Skin epidermis (tissue), 12 donors: ENCODE results near the gene USF2.
A peak's percentile ranks its signal among the peaks of the same experiment; 100 is the strongest.
"Not testable (repeated sequence)": the region's sequence is repeated elsewhere in the genome, so short reads cannot be mapped to it uniquely, and the experiment has no call there.

ENCODE experiments used
- H3K27ac ChIP-seq, 21 experiments: fragments of 200-600 bp; sonication (generic) in 11 of 21; one replicate each; pipeline ENCODE4 v1.5.0; 2020; ENCODE audit warnings: mild to moderate bottlenecking in 3 of 21, inconsistent platforms in 2 of 21, moderate library complexity in 2 of 21
- H3K4me3 ChIP-seq, 7 experiments: fragments of 200-600 bp; sonication (generic) in 2 of 7; one replicate each; pipeline ENCODE4 v1.5.0; 2020; ENCODE audit warnings: inconsistent platforms in 2 of 7, mild to moderate bottlenecking in 2 of 7, moderate library complexity in 1 of 7

Gene USF2

GRCh38 chr19:35268536-35269437 lies at the start of gene USF2:
USF2 (plus strand) TSS chr19:35268962; CDS start chr19:35269102, 140 bp downstream.
- peak within 1 kb of the TSS; percentile 51 to 95 (median 72) for H3K4me3 ChIP-seq
- peak within 1 kb of the TSS; percentile 86 to 98 (median 95) for H3K27ac ChIP-seq

GRCh38 chr19:35219008-35219407 lies 49.8 kb upstream of the USF2 start:
- Histone ChIP-seq H3K4me3 (no peak overlapping the region), H3K27ac (no peak overlapping the region)

- Histone ChIP-seq H3K27ac (no peak overlapping the region), H3K4me3 (no peak overlapping the region)
Measured at GRCh38 chr19:35220315-35220921, 48.3 kb upstream of the USF2 start.

- not testable (repeated sequence) for H3K4me3 ChIP-seq, H3K27ac ChIP-seq
Measured at GRCh38 chr19:35220973-35221590, 47.7 kb upstream of the USF2 start.

- Histone ChIP-seq H3K27ac (no peak overlapping the region), H3K4me3 (no peak overlapping the region)
Measured at GRCh38 chr19:35222373-35223015, 46.3 kb upstream of the USF2 start.

GRCh38 chr19:35223084-35223790 lies 45.5 kb upstream of the USF2 start:
- Histone ChIP-seq H3K4me3 (no peak overlapping the region), H3K27ac (peak overlapping the region in 1 of 21 experiments; percentile 19)

GRCh38 chr19:35223862-35224505 lies 44.8 kb upstream of the USF2 start:
- Histone ChIP-seq H3K27ac (peak overlapping the region in 2 of 21 experiments; percentile 13 to 19), H3K4me3 (no peak overlapping the region)

GRCh38 chr19:35224681-35225571 lies 43.8 kb upstream of the USF2 start:
- no peak overlapping the region for H3K4me3 ChIP-seq
- no peak overlapping the region for H3K27ac ChIP-seq

- H3K4me3 ChIP-seq: no peak overlapping the region
- no peak overlapping the region for H3K27ac ChIP-seq
Measured at GRCh38 chr19:35225951-35226350, 42.8 kb upstream of the USF2 start.

GRCh38 chr19:35226748-35227147 lies 42.0 kb upstream of the USF2 start:
- no peak overlapping the region for H3K27ac ChIP-seq

GRCh38 chr19:35228177-35228930 lies 40.4 kb upstream of the USF2 start, which contains the start of gene FAM187B:
FAM187B (minus strand) TSS chr19:35228739; CDS start chr19:35228680, 59 bp downstream.
- Histone ChIP-seq H3K27ac (no peak within 1 kb of the TSS), H3K4me3 (no peak within 1 kb of the TSS)

More at GRCh38 chr19:35226748-35227147, 42.0 kb upstream of the USF2 start:
- H3K4me3 ChIP-seq: no peak overlapping the region

- Histone ChIP-seq H3K4me3 (no peak overlapping the region), H3K27ac (no peak overlapping the region)
Measured at GRCh38 chr19:35229601-35230000, 39.2 kb upstream of the USF2 start.

- no peak overlapping the region for H3K27ac ChIP-seq
- no peak overlapping the region for H3K4me3 ChIP-seq
Measured at GRCh38 chr19:35231956-35232645, 36.7 kb upstream of the USF2 start.

GRCh38 chr19:35232912-35233311 lies 35.9 kb upstream of the USF2 start:
- Histone ChIP-seq H3K4me3 (no peak overlapping the region), H3K27ac (no peak overlapping the region)

- no peak overlapping the region for H3K27ac ChIP-seq
- no peak overlapping the region for H3K4me3 ChIP-seq
Measured at GRCh38 chr19:35236638-35237400, 31.9 kb upstream of the USF2 start.

GRCh38 chr19:35239597-35239996 lies 29.2 kb upstream of the USF2 start:
- not testable (repeated sequence) for H3K4me3 ChIP-seq
- peak overlapping the region in 7 of 21 experiments; percentile 15 to 86 (median 65) for H3K27ac ChIP-seq
